ENCODE data around the gene FBXO21. TPM values are rescaled to one million over a fixed set of nuclear protein-coding genes. Genes with fewer than 3 reads are reported as not detected.

FBXO21 gene
- total RNA-seq, 2 experiments from 2014 or later: 34.4 to 60.8 TPM

- Histone ChIP-seq H3K9me2 (ENCODE audit: insufficient read depth, low read length) (no peaks in the 10 kb centered on the region), H3K36me3 (ENCODE audit: insufficient read depth, low read length) (peaks cover 32% of the 10 kb centered on the region; the same call in 1 of the 2 replicates), H3K79me2 (ENCODE audit: insufficient read depth, low read depth, low read length) (no peaks in the 10 kb centered on the region), H3K4me3 (ENCODE audit: low read depth, low read length, poor library complexity, severe bottlenecking) (no peak overlapping the region), H2AFZ (ENCODE audit: low read length) (no peak overlapping the region), H3K27ac (ENCODE audit: low read depth, low read length, poor library complexity, severe bottlenecking) (no peak overlapping the region), H3K9me3 (ENCODE audit: low read length) (no peaks in the 10 kb centered on the region), H3K4me1 (ENCODE audit: insufficient read depth, low read length, poor library complexity, severe bottlenecking) (no peaks in the 10 kb centered on the region), H4K20me1 (ENCODE audit: insufficient read depth, low read length) (no peaks in the 10 kb centered on the region), H3K4me2 (ENCODE audit: low read length) (no peak overlapping the region)
- CTCF ChIA-PET (ENCODE audit: unreplicated experiment): no interaction called here
- intact Hi-C loops (cut with micrococcal nuclease; ENCODE audit: unreplicated experiment): no loop called here
- TF ChIP-seq EZH2phosphoT487 (IDR thresholded peaks at IDR 0.05; ENCODE audit: borderline replicate concordance, low read depth, low read length): no peak
- no peak for TF ChIP-seq CTCF (conservative IDR thresholded peaks at IDR 0.05; ENCODE audit: low read length)
- no peak for DNase-seq (ENCODE audit: low spot score)
- BruUV-seq (replicated peaks): no TSS peak
- POLR2A ChIA-PET: interaction anchor here (0.6 to 0.7 kb wide), 3 partner anchors 121 to 368 kb away, joined by 3 to 6 read pairs (median 3); no protein-coding TSS in a partner anchor
Measured at GRCh38 chr12:117142094-117142493, 48.2 kb downstream of the FBXO21 start.

GRCh38 chr12:117141097-117141898, 49.0 kb downstream of the FBXO21 start:
- no peak overlapping the region for H3K27ac ChIP-seq (ENCODE audit: low read depth, low read length, poor library complexity, severe bottlenecking)
- no peaks in the 10 kb centered on the region for H3K79me2 ChIP-seq (ENCODE audit: insufficient read depth, low read depth, low read length)
- H3K4me1 ChIP-seq (ENCODE audit: insufficient read depth, low read length, poor library complexity, severe bottlenecking): no peaks in the 10 kb centered on the region
- no peak overlapping the region for H3K4me2 ChIP-seq (ENCODE audit: low read length)
- H3K36me3 ChIP-seq (ENCODE audit: insufficient read depth, low read length): peaks cover 32% of the 10 kb centered on the region; the same call in 1 of the 2 replicates
- H3K4me3 ChIP-seq (ENCODE audit: low read depth, low read length, poor library complexity, severe bottlenecking): no peak overlapping the region
- BruUV-seq (replicated peaks): no TSS peak
- TF ChIP-seq CTCF (conservative IDR thresholded peaks at IDR 0.05; ENCODE audit: low read length): no peak
- no peak overlapping the region for H2AFZ ChIP-seq (ENCODE audit: low read length)
- H3K9me3 ChIP-seq (ENCODE audit: low read length): no peaks in the 10 kb centered on the region
- ChIA-PET POLR2A (interaction anchor here (0.6 kb wide), 1 partner anchor 120 kb away, joined by 3 read pairs; no protein-coding TSS in a partner anchor), CTCF (ENCODE audit: unreplicated experiment) (no interaction called here)
- intact Hi-C loops (cut with micrococcal nuclease; ENCODE audit: unreplicated experiment): no loop called here
- no peaks in the 10 kb centered on the region for H3K9me2 ChIP-seq (ENCODE audit: insufficient read depth, low read length)
- DNase-seq (ENCODE audit: low spot score): no peak
- H4K20me1 ChIP-seq (ENCODE audit: insufficient read depth, low read length): no peaks in the 10 kb centered on the region

All from OCI-LY7 (cell line).